K562 (cell line): ENCODE results near the gene CSF1. TPM values are rescaled to one million over a fixed set of nuclear protein-coding genes. Genes with fewer than 3 reads are reported as not detected.

ENCODE experiments used
- BRF1 ChIP-seq: IDR thresholded peaks from 3 replicates; pipeline ENCODE4 v1.6.1; 2011; ENCODE audit warnings: borderline replicate concordance, mild to moderate bottlenecking; ENCODE audit not compliant: insufficient read length; ENCODE audit errors: extremely low read depth
- CBFA2T3 ChIP-seq: fragments of 450-650 bp; IDR thresholded peaks from 2 replicates; pipeline ENCODE4 v1.6.1; 2017
- CREB1 ChIP-seq, 2 experiments: sonication (generic) in 1 of 2; formaldehyde crosslinking in 1 of 2; IDR thresholded peaks; 2 replicates each; pipeline versions ENCODE4 v1.6.1 to v1.8.0; 2012 to 2022; ENCODE audit warnings: inconsistent platforms in 1 of 2, mild to moderate bottlenecking in 1 of 2, missing genetic modification reagents in 1 of 2, moderate library complexity in 1 of 2
- ELK3 ChIP-seq: fragments of 450-650 bp; formaldehyde crosslinking; IDR thresholded peaks from 2 replicates; pipeline ENCODE4 v1.4.0; 2020; ENCODE audit warnings: mild to moderate bottlenecking
- MAFF ChIP-seq: IDR thresholded peaks from 2 replicates; pipeline ENCODE4 v1.6.1; 2012; ENCODE audit warnings: low read length, improper control_type of control experiment
- NR1H2 ChIP-seq: sonication (generic); formaldehyde crosslinking; IDR thresholded peaks from 2 replicates; pipeline ENCODE4 v1.4.0; 2020; ENCODE audit warnings: mild to moderate bottlenecking, missing genetic modification reagents
- RAD51 ChIP-seq: fragments of 450-650 bp; IDR thresholded peaks from 2 replicates; pipeline ENCODE4 v1.7.1; 2016; ENCODE audit warnings: low read depth, mild to moderate bottlenecking, borderline replicate concordance
- RBBP5 ChIP-seq: fragments of 200-600 bp; sonication (generic); IDR thresholded peaks from 2 replicates; pipeline ENCODE4 v1.6.1; 2012; ENCODE audit warnings: borderline replicate concordance, mild to moderate bottlenecking, low read length, control low read depth, inconsistent platforms; ENCODE audit not compliant: insufficient read depth, poor library complexity, severe bottlenecking
- SETDB1 ChIP-seq: IDR thresholded peaks from one replicate; pipeline ENCODE4 v1.6.1; 2012; ENCODE audit warnings: low read length, control low read depth, inconsistent platforms
- SOX6 ChIP-seq: fragments of 450-650 bp; IDR thresholded peaks from 2 replicates; pipeline ENCODE4 v1.6.1; 2014; ENCODE audit warnings: mild to moderate bottlenecking
- YY1 ChIP-seq, 3 experiments: IDR thresholded peaks; 2 replicates each; pipeline ENCODE4 v1.6.1; 2011; ENCODE audit warnings: low read length in 2 of 3, mild to moderate bottlenecking in 2 of 3, moderate library complexity in 2 of 3, borderline replicate concordance in 1 of 3, control low read depth in 1 of 3, low read depth in 1 of 3; ENCODE audit not compliant: insufficient read depth in 3 of 3, insufficient replicate concordance in 2 of 3, control insufficient read depth in 1 of 3, insufficient read length in 1 of 3; ENCODE audit errors: extremely low read depth in 1 of 3
- ZNF280A ChIP-seq: fragments of 450-650 bp; IDR thresholded peaks from 2 replicates; pipeline ENCODE4 v1.6.1; 2018; ENCODE audit warnings: mild to moderate bottlenecking, low read depth; ENCODE audit not compliant: partially characterized antibody
- ZNF318 ChIP-seq, 2 experiments: fragments of 450-650 bp; IDR thresholded peaks; 2 replicates each; pipeline ENCODE4 v1.6.1; 2016; ENCODE audit warnings: mild to moderate bottlenecking in 2 of 2, borderline replicate concordance in 1 of 2, low read depth in 1 of 2, moderate library complexity in 1 of 2
- ZNF507 ChIP-seq: conservative IDR thresholded peaks from 2 replicates; pipeline ENCODE4 v1.6.1; 2017; ENCODE audit warnings: missing genetic modification characterization, missing compliant biosample characterization
- polyA plus RNA-seq, 8 experiments: library from polyadenylated mRNA; depleted of rRNA in 4 of 8; stranded (reverse) in 5 of 8; unstranded in 3 of 8; fragments of >200 nt; fragmentation: Nextera tagmentation in 2 of 8; fragmentation: Illumina TruSeq in 1 of 8; extraction: Ambion mirVana in 2 of 8; extraction: Trizol in 1 of 8; gene quantifications; 2 replicates each; pipeline versions ENCODE4 v1.2.1 to v1.2.3, GENCODE V29; 2011 to 2014; ENCODE audit warnings: inconsistent platforms in 1 of 8, missing spikeins in 1 of 8
- total RNA-seq, 7 experiments: library from RNA; depleted of rRNA in 6 of 7; stranded (reverse); fragments of >200 nt in 6 of 7; fragmentation: Illumina TruSeq in 2 of 7; extraction: Trizol in 2 of 7; gene quantifications; 2 replicates each; pipeline versions ENCODE4 v1.2.1 to v1.2.3, GENCODE V29; 2011 to 2021; ENCODE audit warnings: low replicate concordance in 1 of 7

CSF1 gene
- total and polyA plus RNA-seq, 9 of the 15 experiments (the other 6 are each of a cell fraction or from before 2014, with no cell fraction given) = 0.18 to 11.8 (median 2.8) TPM

- TF ChIP-seq YY1 (IDR thresholded peaks at IDR 0.05; ENCODE audit: borderline replicate concordance in 1 of 3, control insufficient read depth in 1 of 3, extremely low read depth in 1 of 3, insufficient read depth in 3 of 3, insufficient read length in 1 of 3, insufficient replicate concordance in 2 of 3, low read depth in 1 of 3, low read length in 2 of 3) = peak in 1 of 3 experiments; percentile 20
- TF ChIP-seq SETDB1 = peak; percentile 17
- TF ChIP-seq ZNF507 (tag) = no peak
- no peak for TF ChIP-seq NR1H2 (CRISPR knock-in tag)
- TF ChIP-seq CBFA2T3 = peak; percentile 99
- TF ChIP-seq SOX6 = peak; percentile 92
- TF ChIP-seq ZNF280A = no peak
- no peak for TF ChIP-seq ELK3 (CRISPR knock-in tag)
- peak; percentile 75; the same call in 1 of the 2 replicates for TF ChIP-seq RAD51
- no peak for TF ChIP-seq RBBP5
- no peak for TF ChIP-seq CREB1 (IDR thresholded peaks at IDR 0.05)
- peak; percentile 39; the same call in 1 of the 2 replicates for TF ChIP-seq CREB1 (CRISPR knock-in tag; IDR thresholded peaks at IDR 0.05)
- peak in 1 of 2 experiments; percentile 75; a peak in 1 of 4 replicates for TF ChIP-seq ZNF318 (IDR thresholded peaks at IDR 0.05; ENCODE audit: borderline replicate concordance in 1 of 2, low read depth in 1 of 2)
- TF ChIP-seq BRF1 = no peak
- peak; percentile 65 for TF ChIP-seq MAFF
Observed at GRCh38 chr1:109917768-109918606, 7.3 kb downstream of the CSF1 start (continued).
